Effector memory CD8-positive, alpha-beta T cell (primary cell): ENCODE results near the gene LENEP.
A peak's percentile ranks its signal among the peaks of the same experiment; 100 is the strongest.
"Not testable (repeated sequence)": the region's sequence is repeated elsewhere in the genome, so short reads cannot be mapped to it uniquely, and the experiment has no call there.

Experiments used
- ATAC-seq: fragments of 150-1000 bp; cut with Tn5 transposase; replicated peaks from 2 replicates; pipeline ENCODE4 v1.10.0; 2021; ENCODE audit warnings: mild to moderate bottlenecking, moderate library complexity
- DNase-seq, 3 experiments: peaks; one replicate each; pipeline ENCODE4 v3.0.0; 2021
- H3K27ac Mint-ChIP-seq, 2 donors: one replicate each; pipeline ENCODE4 v1.8.0; 2022; ENCODE audit warnings: mild to moderate bottlenecking in 2 of 2, mixed read lengths in 2 of 2, moderate library complexity in 2 of 2
- H3K27me3 Mint-ChIP-seq, 2 donors: one replicate each; pipeline ENCODE4 v1.8.0; 2022; ENCODE audit warnings: mixed read lengths in 2 of 2
- H3K36me3 Mint-ChIP-seq: one replicate; pipeline ENCODE4 v1.8.0; 2022; ENCODE audit warnings: mild to moderate bottlenecking, moderate library complexity, mixed read lengths; ENCODE audit not compliant: insufficient read depth
- H3K4me1 Mint-ChIP-seq, 2 donors: one replicate each; pipeline ENCODE4 v1.8.0; 2022; ENCODE audit warnings: low read depth in 2 of 2, mixed read lengths in 2 of 2
- H3K4me3 Mint-ChIP-seq, 2 donors: one replicate each; pipeline ENCODE4 v1.8.0; 2022; ENCODE audit warnings: mild to moderate bottlenecking in 2 of 2, mixed read lengths in 2 of 2, moderate library complexity in 2 of 2
- H3K9me3 Mint-ChIP-seq, 2 donors: one replicate each; pipeline ENCODE4 v1.8.0; 2022; ENCODE audit warnings: mixed read lengths in 2 of 2

LENEP gene

GRCh38 chr1:154992721-154993571 lies 440 bp upstream of the LENEP start:
- H3K27ac Mint-ChIP-seq: no peak overlapping the region

GRCh38 chr1:154994269-154994587 lies 842 bp downstream of the LENEP start:
- DNase-seq (no peak), ATAC-seq (no peak)
- no peaks in the 10 kb centered on the region for H3K9me3 Mint-ChIP-seq
- peaks cover 19 to 20% of the 10 kb centered on the region in 2 donors for H3K4me1 Mint-ChIP-seq
- H3K4me3 Mint-ChIP-seq: no peak overlapping the region
- H3K36me3 Mint-ChIP-seq: peaks cover 14% of the 10 kb centered on the region
- H3K27ac Mint-ChIP-seq: peak overlapping the region in 1 of 2 donors; percentile 29
- no peaks in the 10 kb centered on the region for H3K27me3 Mint-ChIP-seq

More at GRCh38 chr1:154992721-154993571, 440 bp upstream of the LENEP start:
- Mint-ChIP-seq H3K36me3 (peaks cover 13% of the 10 kb centered on the region), H3K4me1 (peaks cover 20 to 23% of the 10 kb centered on the region in 2 donors), H3K9me3 (no peaks in the 10 kb centered on the region), H3K4me3 (no peak overlapping the region), H3K27me3 (no peaks in the 10 kb centered on the region)
- DNase-seq (no peak), ATAC-seq (no peak)

- Mint-ChIP-seq H3K27ac (peak overlapping the region in 1 of 2 donors; percentile 49), H3K4me3 (no peak overlapping the region), H3K27me3 (no peaks in the 10 kb centered on the region), H3K4me1 (peaks cover 17 to 18% of the 10 kb centered on the region in 2 donors), H3K9me3 (no peaks in the 10 kb centered on the region), H3K36me3 (peaks cover 14% of the 10 kb centered on the region)
- no peak for ATAC-seq
- no peak for DNase-seq
Observed at GRCh38 chr1:154994591-154994990, 1.2 kb downstream of the LENEP start.

- peaks cover 12% of the 10 kb centered on the region for H3K36me3 Mint-ChIP-seq
- not testable (repeated sequence) for ATAC-seq, DNase-seq, H3K27me3 Mint-ChIP-seq, H3K9me3 Mint-ChIP-seq, H3K4me3 Mint-ChIP-seq
- peak overlapping the region in 1 of 2 donors; percentile 49 for H3K27ac Mint-ChIP-seq
- peaks cover 17 to 21% of the 10 kb centered on the region in 2 donors for H3K4me1 Mint-ChIP-seq
Observed at GRCh38 chr1:154995301-154995983, 2.1 kb downstream of the LENEP start.

GRCh38 chr1:154996966-154997701 lies 3.7 kb downstream of the LENEP start:
- DNase-seq: no peak
- Mint-ChIP-seq H3K27me3 (no peaks in the 10 kb centered on the region), H3K9me3 (no peaks in the 10 kb centered on the region), H3K4me1 (peaks cover 17 to 21% of the 10 kb centered on the region in 2 donors), H3K4me3 (no peak overlapping the region), H3K36me3 (peaks cover 19% of the 10 kb centered on the region), H3K27ac (peak overlapping the region in 1 of 2 donors; percentile 45)
- ATAC-seq: no peak

GRCh38 chr1:154998201-154998780 lies 4.9 kb downstream of the LENEP start:
- H3K4me3 Mint-ChIP-seq: peak overlapping the region; percentile 31 to 97
- H3K9me3 Mint-ChIP-seq: no peaks in the 10 kb centered on the region
- no peak overlapping the region for H3K27ac Mint-ChIP-seq
- H3K36me3 Mint-ChIP-seq: peaks cover 21% of the 10 kb centered on the region
- H3K4me1 Mint-ChIP-seq: peaks cover 17 to 21% of the 10 kb centered on the region in 2 donors
- no peak for ATAC-seq
- H3K27me3 Mint-ChIP-seq: no peaks in the 10 kb centered on the region
- no peak for DNase-seq

GRCh38 chr1:154998818-154999570 lies 5.6 kb downstream of the LENEP start:
- peaks cover 23 to 26% of the 10 kb centered on the region in 2 donors for H3K4me1 Mint-ChIP-seq
- peaks cover 21% of the 10 kb centered on the region for H3K36me3 Mint-ChIP-seq
- no peaks in the 10 kb centered on the region for H3K9me3 Mint-ChIP-seq
- peak overlapping the region; percentile 75 to 88 for H3K27ac Mint-ChIP-seq
- peak; percentile 50 to 55 (median 50) for DNase-seq
- H3K27me3 Mint-ChIP-seq: no peaks in the 10 kb centered on the region
- H3K4me3 Mint-ChIP-seq: peak overlapping the region; percentile 96 to 97
- peak; percentile 3 for ATAC-seq

GRCh38 chr1:154999571-155000410 lies 6.4 kb downstream of the LENEP start:
- Mint-ChIP-seq H3K4me3 (peak overlapping the region; percentile 96 to 97), H3K27me3 (no peaks in the 10 kb centered on the region), H3K36me3 (peaks cover 21% of the 10 kb centered on the region), H3K4me1 (peaks cover 29 to 34% of the 10 kb centered on the region in 2 donors), H3K27ac (peak overlapping the region; percentile 74 to 88), H3K9me3 (no peaks in the 10 kb centered on the region)
- DNase-seq: peak in 1 of 3 experiments; percentile 25
- no peak for ATAC-seq

GRCh38 chr1:155000411-155000725 lies 7.0 kb downstream of the LENEP start:
- H3K27me3 Mint-ChIP-seq: no peaks in the 10 kb centered on the region
- peak in 1 of 3 experiments; percentile 32 for DNase-seq
- no peaks in the 10 kb centered on the region for H3K9me3 Mint-ChIP-seq
- peak overlapping the region; percentile 96 to 97 for H3K4me3 Mint-ChIP-seq
- H3K4me1 Mint-ChIP-seq: peaks cover 29 to 37% of the 10 kb centered on the region in 2 donors
- H3K27ac Mint-ChIP-seq: peak overlapping the region; percentile 74 to 88
- H3K36me3 Mint-ChIP-seq: peaks cover 21% of the 10 kb centered on the region
- ATAC-seq: no peak

GRCh38 chr1:155000726-155001424 lies 7.5 kb downstream of the LENEP start:
- Mint-ChIP-seq H3K36me3 (peaks cover 21% of the 10 kb centered on the region), H3K27ac (peak overlapping the region; percentile 86 to 88), H3K4me3 (peak overlapping the region; percentile 96 to 97), H3K9me3 (no peaks in the 10 kb centered on the region), H3K4me1 (peaks cover 29 to 42% of the 10 kb centered on the region in 2 donors), H3K27me3 (no peaks in the 10 kb centered on the region)
- DNase-seq: peak; percentile 61 to 67 (median 63)
- ATAC-seq: peak; percentile 32

GRCh38 chr1:155001425-155001674 lies 8.0 kb downstream of the LENEP start:
- Mint-ChIP-seq H3K36me3 (peaks cover 21% of the 10 kb centered on the region), H3K9me3 (no peaks in the 10 kb centered on the region), H3K4me3 (peak overlapping the region; percentile 96 to 97), H3K4me1 (peaks cover 34 to 46% of the 10 kb centered on the region in 2 donors), H3K27ac (peak overlapping the region; percentile 86 to 88), H3K27me3 (no peaks in the 10 kb centered on the region)
- DNase-seq (no peak), ATAC-seq (no peak)
